Right kidney (tissue), 1 donor: ENCODE data around the gene ARL3.
"Not testable (repeated sequence)": the region's sequence is repeated elsewhere in the genome, so short reads cannot be mapped to it uniquely, and the experiment has no call there.

Experiments used
- DNase-seq: peaks from one replicate; pipeline ENCODE4 v3.0.0-alpha.2; 2016

Gene ARL3

DNA sequence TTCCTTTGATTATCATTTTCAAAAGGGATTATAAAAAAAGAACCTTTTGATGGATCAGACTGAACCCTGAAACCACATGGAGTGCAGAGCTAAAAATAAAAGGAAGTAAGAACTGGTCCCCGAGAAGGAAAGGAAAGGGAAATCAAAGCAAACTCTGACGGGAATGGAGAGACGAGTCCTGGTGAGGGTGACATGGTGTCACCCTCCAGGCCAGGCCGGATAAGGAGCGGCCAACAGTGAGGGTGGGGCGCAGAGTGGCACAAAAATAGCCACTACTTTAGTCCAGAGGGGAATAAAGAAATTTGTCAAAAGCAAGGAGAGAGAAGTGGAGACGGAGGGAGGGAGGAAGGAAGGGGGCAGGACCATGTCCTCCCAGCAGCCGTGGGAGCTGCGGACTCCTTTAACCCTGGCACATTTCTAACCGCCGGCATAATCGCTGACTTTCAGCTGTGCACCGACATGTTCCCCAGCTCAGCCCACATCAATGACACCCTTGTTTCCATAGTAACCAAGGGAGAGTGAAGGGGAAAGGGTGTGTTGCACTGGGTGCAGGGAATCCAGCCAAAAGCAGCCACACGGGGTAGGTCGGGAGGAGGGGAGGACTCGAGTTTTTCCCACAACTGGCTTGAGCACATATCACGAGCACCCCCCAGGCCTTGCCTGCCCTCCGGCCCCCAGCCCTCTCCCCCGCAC is 40.2 kb downstream of the ARL3 start:
- DNase-seq = peak; percentile 77

DNA sequence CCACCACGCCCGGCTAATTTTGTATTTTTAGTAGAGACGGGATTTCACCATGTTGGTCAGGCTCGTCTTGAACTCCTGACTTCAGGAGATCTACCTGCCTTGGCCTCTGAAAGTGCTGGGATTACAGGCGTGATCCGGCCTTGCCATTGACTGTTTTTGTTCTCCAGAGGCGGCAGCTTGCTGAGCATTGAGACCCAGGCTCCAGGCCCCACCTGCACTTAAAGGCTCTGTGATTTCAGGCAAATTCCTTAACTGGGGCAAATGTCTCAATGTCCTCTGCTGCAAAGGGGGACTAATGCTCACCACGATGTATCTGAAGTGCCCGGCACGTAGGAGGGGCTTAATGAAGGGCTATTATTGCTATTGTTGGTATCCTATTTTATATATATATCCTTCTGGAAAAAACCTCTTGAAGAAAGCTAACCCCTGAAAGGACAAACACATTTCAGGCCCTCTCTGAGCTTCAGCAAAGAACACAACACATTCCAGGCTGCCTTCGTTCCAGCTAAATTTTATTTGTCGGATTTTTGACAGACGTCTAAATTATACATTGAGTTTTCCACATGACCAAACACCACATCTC is 40.9 kb downstream of the ARL3 start:
- no peak for DNase-seq

DNA sequence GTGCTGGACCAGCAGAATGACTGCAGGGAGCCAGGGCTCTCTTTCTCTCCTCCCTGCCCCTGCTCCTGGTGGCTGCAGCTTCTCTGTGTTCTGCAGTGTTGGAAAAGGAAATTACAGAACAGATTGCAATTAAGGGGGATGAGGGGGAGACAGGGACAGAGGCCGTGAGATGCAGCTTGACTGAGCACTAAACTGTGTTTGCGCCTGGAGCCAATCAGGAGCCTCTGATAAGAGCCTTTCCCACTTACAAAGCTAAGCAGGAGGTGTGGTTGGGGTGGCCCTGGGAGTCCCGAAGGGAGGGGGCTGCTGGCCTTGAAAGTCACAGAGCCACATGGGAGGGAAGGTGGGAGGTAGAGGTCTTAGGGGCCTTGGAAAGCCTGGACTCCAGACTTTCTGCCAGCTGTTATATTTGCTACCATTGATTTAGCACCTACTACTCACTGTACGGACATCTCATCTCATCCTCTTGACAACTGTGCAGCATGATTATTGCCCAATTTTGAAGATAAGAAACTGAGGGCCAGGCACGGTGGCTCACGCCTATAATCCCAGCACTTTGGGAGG is 43.2 kb downstream of the ARL3 start:
- DNase-seq = no peak

DNA sequence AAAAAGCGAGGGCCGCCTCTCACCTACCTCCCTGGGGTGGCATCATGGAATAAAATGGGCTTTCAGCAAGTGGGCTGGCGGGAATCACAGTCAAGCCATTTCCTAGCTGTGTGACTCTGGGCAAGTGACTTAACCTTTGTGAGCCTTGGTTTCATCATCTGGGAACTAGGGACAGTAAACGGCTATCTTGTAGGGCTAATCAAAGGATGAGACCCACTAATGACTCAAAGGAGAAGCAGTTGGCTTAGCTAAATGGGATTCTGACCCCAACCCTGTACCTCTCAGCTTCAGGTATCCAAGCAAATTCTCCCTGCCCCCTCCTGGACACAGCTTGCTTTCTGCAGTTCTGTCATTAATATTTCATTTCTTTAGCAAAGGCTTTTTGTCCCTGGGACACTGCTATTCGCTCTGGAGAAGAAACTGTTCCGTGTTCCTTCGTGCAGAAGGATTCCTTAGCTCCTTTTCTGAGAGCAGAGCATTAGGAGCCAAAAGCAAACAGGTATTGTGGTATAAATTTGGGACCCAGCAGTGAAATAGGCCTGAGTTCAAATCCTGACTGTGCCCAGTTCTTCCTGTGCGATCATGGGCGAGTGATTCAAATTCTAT is 44.0 kb downstream of the ARL3 start:
- no peak for DNase-seq

DNA sequence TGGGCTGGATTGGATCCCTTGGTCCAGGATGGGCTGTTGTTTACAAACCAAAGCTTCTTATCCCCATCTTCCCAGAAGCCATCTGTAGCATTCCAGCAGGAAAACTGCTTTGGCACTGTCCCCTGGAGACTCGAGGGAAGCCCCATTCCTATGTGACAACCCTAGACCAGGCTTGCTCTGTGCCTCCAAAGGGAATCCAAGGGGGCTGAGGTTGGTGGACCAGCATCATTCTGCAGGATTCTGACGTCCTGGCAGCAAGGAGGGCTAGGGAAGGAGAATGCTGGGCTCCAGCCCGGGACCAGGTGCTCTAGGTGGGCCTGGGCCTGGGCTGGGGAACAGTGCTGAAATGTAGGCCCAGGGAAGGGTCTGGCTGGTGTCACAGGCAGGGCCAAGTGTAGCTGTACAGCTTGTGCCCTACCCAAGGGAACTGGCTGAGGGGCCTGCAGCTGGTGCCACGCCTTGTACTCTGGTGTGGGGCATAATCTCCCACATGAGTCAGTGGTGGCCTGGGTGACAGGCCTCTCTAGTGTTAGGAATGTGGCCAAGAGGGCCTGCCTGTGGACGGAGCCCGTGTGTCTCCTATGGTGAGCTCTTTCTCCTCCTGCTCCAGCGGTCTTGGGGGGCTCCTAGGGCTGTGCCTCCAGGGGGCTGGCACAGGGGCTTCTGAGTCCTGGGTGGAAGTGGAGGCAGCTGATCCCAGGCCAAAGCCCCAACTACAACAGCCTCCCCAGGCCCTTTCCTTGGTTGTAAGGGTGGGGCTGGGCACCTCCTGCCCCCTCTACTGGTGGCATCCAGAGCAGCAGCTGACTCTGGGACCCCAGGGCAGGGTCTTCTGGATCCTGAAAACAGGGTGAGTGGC is 44.8 kb downstream of the ARL3 start:
- no peak for DNase-seq

DNA sequence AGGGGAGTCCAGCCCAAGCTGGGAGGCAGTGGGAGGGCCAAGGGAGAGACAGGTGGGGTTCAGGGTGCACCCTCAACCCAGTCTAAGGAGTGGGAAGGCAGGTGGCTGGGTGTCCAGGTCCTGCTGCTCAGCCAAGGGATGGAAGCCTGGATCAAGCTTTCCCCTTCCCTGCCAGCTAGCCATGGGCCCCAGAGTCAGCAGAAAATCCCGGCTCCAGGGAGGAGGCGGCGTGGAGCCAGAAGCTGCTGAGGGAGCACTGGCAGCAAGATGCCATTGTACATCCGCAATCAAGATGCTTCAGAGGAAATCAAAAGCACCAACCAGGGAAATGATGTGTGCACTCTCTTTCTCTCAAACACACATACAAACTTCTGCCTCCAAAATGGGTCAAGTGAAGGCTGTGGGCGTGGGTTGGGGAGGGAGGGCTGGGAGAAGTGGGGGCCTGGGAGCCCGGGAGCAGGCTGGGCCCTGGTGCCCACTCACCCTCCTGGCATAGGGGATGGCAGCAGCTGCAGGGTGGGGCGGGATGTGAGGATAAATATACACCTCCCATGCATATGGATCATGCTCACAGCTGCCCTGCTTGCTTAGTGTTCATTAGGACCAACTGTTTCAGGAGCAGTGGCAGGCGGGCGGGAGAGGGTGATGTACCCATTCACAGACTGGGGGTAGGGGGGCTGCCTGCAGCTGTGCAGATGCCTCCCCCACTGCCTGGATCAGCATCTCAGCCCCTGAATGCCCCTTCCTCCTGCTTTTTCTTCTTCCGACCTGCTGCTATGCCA is 45.7 kb downstream of the ARL3 start:
- DNase-seq = no peak

DNA sequence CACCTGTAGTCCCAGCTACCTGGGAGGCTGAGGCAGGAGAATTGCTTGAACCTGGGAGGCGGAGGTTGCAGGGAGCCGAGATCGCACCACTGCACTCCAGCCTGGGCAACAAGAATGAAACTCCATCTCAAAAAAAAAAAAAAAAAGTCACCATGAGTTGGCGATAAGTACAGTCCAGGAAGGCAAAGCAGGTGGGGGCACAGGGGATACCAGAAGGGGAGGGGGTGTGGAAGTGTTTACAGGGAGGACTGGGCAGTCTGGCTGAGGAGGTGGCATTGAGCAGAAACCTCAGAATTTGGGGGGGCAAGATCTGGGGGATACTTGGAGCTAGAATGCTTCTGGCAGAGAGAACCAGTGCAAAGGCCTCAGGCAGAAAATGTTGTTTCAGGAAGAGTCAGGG is 46.8 kb downstream of the ARL3 start:
- not testable (repeated sequence) for DNase-seq

DNA sequence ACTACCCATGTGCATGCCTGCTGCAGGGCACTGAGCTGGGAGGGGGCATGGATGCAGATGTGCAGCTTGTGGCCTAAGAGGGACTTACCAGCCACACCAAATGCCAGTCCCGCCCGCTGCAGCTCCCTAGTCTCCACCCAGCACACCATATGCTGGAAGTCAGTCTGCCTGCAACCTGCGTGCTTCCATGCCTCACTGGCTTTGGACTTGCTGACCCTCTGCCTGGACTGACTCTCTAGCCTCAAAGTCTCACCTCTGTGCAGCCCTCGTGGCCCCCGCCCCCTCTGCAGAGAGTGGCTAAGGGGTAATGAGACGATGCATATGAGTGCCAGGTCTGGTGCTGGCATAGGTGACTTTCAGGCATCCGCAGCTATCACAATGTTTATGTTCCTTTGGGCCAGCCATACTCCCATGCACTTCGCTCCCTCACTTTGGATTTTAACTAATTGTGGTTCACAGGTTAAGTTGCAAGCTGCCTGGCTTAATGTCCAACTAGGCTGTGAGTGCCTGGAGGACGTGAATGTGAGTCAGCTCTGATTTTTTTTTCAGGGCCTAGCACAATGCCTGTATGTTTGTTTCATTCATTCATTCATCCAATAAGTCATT is 48.2 kb downstream of the ARL3 start:
- no peak for DNase-seq

DNA sequence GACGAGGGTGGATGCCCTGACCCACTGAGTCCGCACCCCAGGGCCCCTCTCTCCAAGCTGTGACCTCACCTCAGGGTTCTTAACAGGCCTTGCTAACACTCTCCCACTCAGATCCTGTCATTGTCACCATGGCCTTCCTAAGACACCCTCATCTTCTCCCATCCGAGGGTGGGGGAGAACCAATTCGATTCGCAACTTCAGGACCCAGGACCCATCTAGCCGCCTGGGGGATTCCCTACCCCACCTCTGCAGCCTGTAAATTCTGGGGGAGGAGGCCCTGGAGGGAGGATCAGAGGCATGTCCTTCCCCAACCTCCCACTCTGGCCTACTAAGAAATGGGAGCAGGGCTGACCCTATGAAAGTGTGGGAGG is 52.6 kb downstream of the ARL3 start:
- DNase-seq = no peak

DNA sequence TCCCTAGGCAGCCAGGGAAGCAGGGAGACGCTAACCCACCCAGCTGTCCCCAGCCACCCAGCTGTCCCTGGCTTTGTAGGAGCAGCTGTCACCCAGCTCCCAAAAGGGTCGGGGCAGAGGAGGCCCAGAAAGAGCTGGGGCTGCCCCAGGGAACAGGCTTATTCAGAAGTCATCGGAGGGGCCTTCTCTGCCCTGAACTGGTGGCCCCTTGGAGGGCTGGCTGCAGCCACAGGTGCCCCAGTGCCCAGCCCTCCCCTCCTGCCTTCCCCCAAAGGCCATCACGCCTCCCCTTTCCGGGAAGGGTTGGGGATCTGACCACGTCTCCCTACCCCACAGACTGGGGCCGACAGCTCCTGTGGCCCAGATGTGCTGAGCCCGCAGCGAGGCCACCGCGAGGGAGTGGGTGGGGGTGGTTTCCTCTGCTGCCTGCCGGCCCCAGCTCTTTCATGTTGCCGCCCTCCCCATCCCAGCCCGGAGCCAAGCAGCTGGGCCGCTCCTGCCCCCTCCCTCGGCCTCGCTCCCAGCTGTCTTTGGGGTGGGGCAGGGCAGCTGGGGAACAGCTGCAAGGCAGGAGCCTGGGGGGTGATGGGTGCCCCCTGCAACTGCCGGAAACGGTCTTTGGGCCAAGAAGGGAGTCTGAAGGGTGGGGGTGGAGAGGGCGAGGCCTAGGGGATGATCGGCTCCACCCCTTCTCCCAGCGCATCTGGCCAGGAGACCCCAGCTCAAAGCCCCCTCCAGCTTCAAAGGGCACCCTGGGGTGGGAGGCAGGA is 53.1 kb downstream of the ARL3 start:
- peak; percentile 67 for DNase-seq

DNA sequence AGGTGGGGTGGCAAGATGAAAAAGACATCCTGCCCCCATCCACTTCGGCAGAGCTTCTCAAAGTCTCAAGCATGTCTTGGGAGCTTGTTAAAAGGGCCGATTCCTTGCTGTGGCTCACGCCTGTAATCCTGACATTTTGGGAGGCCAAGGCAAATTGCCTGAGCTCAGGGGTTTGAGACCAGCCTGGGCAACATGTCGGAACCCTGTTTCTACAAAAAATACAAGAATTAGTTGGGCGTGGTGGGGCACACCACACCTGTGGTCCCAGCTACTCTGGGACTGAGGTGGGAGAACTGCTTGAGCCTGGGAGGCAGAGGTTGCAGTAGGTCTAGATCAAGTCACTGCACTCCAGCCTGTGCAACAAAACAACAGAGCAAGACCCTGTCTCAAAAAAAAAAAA is 55.4 kb downstream of the ARL3 start:
- no peak for DNase-seq

DNA sequence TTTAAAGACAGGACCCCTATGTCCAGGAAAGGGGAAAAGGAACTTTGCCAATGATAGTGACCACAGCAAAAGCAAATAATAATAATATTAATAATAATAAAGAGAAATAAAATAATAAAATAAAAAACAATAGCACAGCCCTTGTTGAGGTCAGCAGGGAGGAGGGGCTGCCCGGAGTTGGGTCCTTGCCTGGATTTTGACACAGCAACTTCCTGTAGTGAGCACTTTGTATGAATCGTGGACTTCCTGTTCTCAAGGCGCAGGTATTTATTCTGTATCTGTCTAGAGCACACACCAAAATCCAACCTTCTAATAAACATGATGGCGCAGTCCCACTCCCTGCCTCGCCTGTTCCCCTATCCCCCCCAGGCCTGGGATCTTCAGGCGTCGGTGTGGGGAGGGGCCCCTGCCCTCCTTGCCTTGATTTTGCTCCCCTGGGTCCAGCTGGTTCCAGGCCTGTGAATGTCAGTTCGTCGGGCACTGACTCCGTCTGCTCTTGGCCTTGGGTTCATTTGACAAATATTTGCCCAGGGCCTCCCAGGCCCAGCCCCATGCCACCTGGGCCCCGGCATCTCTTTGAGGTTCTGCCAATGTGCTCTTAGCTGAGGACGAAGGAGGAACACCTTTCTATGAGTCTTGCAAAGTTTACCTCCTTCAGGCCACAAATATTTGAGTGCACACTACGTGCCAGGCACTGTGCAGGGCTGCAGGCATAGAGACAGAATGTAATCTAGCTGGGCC is 56.0 kb downstream of the ARL3 start:
- no peak for DNase-seq

DNA sequence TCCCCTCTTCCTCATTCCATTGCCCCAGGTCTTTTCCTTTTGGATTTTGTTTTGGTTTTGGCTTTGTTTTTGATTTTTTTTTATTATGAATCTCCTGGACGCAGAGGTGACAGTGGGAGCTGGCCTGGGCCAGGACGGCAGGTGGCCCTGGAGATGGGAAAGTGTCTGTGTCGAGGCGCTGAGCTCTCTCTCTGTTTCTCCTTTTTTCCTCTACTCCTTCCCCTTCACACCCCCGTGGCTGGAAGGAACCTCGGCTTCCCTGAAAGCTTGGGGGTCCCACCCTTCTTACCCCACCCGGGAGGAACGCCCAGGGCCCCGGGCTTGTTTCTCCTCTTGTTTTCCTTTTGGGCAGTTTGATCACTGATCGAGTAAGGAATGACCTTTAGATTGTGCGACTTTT is 56.7 kb downstream of the ARL3 start:
- DNase-seq = no peak

DNA sequence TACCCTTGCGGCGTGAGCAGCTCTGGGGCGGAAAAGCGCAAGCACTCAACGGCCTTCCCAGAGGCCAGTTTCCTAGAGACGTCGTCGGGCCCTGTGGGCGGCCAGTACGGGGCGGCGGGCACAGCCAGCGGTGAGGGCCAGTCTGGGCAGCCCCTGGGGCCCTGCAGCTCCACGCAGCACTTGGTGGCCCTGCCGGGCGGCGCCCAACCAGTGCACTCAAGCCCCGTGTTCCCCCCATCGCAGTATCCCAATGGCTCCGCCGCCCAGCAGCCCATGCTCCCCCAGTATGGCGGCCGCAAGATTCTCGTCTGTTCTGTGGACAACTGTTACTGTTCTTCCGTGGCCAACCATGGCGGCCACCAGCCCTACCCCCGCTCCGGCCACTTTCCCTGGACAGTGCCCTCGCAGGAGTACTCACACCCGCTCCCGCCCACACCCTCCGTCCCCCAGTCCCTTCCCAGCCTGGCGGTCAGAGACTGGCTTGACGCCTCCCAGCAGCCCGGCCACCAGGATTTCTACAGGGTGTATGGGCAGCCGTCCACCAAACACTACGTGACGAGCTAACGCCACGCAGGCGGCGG is 57.3 kb downstream of the ARL3 start:
- DNase-seq = no peak

DNA sequence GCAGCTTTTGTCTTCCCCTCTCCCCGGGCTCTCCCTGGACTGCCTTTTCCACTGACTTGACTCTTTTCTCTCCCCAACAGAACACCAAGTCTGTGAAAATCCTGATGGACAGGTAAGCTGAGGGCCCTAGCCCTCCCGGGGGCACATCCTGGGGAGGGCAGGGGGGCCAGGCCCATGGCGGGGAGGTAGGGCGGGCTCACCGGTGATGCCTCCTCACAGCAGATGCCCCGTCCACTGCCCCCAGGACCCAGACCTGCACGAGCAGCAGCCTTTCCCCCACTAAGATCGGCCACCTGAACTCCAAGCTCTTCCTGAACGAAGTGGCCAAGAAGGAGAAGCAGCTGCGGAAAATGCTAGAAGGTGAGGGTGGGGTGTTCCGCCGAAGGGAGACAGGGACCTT is 58.2 kb downstream of the ARL3 start:
- no peak for DNase-seq

DNA sequence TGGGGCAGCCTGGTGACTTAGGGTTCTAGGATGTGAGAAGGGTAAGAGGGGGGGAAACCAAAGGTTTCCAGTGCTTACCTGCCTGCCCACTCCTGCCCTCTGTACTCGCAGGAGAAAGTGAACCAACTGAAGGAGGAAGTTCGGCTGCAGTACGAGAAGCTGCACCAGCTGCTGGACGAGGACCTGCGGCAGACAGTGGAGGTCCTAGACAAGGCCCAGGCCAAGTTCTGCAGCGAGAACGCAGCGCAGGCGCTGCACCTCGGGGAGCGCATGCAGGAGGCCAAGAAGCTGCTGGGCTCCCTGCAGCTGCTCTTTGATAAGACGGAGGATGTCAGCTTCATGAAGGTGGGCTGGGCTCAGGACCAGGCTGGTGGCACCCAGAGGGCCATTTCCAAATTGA is 59.2 kb downstream of the ARL3 start:
- DNase-seq = no peak

DNA sequence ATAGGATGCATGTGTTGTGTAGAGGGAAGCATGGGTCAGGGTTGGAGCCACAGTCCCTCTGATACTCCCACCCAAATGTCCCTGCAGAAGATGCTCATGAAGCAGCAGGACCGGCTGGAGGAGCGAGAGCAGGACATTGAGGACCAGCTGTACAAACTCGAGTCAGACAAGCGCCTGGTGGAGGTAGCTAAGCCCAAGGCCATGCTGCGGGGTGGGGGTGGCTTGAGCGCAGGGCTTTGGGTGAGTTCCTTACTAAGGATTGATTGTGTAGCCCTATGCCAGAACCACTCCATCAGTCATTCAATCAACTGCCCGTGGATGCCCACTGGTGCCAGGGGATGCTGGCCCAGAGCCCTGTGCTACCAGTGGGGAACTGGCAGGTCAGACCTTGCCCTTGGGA is 59.6 kb downstream of the ARL3 start:
- no peak for DNase-seq

DNA sequence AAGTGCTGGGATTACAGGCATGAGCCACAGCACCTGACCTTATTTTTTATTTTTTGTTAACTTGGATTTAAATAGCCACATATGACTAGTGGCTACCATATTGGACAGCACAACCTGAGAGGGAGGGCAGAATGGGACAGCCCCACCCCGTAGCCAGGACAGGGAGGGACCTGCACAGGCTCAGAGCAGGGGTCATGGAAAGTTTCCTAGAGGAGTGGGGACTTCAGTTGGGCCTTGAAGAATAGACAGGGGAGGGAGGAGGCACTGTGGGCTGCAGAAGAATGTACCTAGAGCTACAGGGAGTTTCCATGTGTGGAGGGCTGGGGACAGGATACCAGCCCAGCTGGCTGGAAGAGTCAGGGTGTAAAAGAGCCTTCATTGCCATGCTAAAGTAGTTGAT is 61.1 kb downstream of the ARL3 start:
- DNase-seq = no peak

DNA sequence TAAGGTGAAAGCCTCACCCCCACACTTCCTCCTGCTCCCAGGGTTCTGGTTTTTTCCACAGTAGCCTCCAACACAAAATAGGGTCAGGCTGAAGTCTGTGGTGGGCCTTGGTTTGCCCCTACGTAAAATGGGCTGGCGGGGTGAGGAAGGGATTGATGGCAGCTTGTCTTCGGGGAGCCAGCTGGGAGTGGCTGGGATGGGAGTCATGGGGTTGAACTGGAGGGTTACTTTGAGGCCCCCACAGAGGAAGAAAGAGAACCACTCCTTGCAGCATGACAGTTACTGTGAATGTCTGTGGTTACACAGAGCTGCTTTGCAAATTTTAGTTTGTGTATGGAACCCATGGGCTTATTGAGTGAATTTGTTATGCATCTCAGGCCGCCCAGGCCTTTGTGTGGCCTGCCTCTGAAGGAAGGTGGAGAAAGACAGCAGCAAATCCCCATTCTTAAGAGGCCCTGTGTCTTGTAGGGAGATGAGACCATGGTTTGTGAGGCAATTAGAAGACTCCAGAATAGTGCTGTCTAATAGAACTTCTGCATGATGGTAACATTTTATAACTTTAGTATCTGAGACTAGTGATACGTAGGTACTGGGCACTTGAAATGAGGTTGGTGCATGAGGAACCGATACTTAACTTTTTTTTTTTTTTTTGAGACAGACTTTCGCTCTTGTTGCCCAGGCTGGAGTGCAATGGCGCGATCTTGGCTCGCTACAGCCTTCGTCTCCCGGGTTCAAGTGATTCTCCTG is 61.9 kb downstream of the ARL3 start:
- no peak for DNase-seq
